ENCODE measurements around the gene PCBP3. TPM values are rescaled to one million over a fixed set of nuclear protein-coding genes. Genes with fewer than 3 reads are reported as not detected.

The PCBP3 gene
- total RNA-seq, 6 experiments from 2014 or later = 0.37 to 1.5 (median 0.69) TPM

- ATAC-seq = no peak
These were observed 278.4 kb downstream of the PCBP3 start for GRCh38 chr21:45921917-45922316.

DNA sequence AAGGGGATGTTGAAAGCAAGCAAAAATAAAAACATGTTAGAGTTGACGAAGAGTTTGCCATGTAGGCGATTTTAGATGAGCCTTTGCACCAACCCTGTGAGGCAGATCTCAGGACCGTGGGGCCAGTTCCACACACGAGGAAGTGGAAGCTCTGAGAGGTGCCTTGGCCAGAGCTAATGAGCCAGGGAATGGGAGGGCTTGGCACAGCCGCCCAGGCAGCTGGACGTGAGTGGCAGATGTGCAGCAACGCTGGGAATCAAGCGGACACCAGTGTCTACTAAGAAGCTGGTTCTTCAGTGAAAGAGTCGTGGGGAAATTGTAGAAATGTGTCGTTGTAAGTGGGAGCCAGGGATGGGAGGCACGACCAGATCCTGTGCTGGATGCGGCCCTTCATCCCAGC is 279.1 kb downstream of the PCBP3 start:
- no peaks in the 10 kb centered on the region for H3K9me3 ChIP-seq
- WGBS (ENCODE audit: insufficient coverage, low coverage, low lambda C conversion rate, missing lambda C conversion rate) = 36% methylated on average over 8 of the region's 12 CpGs
- TF ChIP-seq POLR2A (IDR thresholded peaks at IDR 0.05) = no peak
- TF ChIP-seq, protein P1, sequence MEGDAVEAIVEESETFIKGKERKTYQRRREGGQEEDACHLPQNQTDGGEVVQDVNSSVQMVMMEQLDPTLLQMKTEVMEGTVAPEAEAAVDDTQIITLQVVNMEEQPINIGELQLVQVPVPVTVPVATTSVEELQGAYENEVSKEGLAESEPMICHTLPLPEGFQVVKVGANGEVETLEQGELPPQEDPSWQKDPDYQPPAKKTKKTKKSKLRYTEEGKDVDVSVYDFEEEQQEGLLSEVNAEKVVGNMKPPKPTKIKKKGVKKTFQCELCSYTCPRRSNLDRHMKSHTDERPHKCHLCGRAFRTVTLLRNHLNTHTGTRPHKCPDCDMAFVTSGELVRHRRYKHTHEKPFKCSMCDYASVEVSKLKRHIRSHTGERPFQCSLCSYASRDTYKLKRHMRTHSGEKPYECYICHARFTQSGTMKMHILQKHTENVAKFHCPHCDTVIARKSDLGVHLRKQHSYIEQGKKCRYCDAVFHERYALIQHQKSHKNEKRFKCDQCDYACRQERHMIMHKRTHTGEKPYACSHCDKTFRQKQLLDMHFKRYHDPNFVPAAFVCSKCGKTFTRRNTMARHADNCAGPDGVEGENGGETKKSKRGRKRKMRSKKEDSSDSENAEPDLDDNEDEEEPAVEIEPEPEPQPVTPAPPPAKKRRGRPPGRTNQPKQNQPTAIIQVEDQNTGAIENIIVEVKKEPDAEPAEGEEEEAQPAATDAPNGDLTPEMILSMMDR (IDR thresholded peaks at IDR 0.05) = no peak
- no peak overlapping the region for H3K27ac ChIP-seq
- no peaks in the 10 kb centered on the region for H3K4me1 ChIP-seq
- ATAC-seq (no peak), DNase-seq (peak in 1 of 3 donors; percentile 10)
- H3K27me3 ChIP-seq = no peaks in the 10 kb centered on the region
- H3K4me3 ChIP-seq = no peak overlapping the region
- no peaks in the 10 kb centered on the region for H3K36me3 ChIP-seq
- intact Hi-C loops (cut with DNase I) = no loop called here

More at GRCh38 chr21:45921917-45922316, 278.4 kb downstream of the PCBP3 start:
- H3K36me3 ChIP-seq = no peaks in the 10 kb centered on the region
- intact Hi-C loops (cut with DNase I) = no loop called here
- no peaks in the 10 kb centered on the region for H3K27me3 ChIP-seq
- H3K4me3 ChIP-seq = no peak overlapping the region
- H3K9me3 ChIP-seq = no peaks in the 10 kb centered on the region
- WGBS (ENCODE audit: insufficient coverage, low coverage, low lambda C conversion rate, missing lambda C conversion rate) = 79% methylated on average over 6 of the region's 7 CpGs
- H3K4me1 ChIP-seq = no peaks in the 10 kb centered on the region
- no peak overlapping the region for H3K27ac ChIP-seq
- TF ChIP-seq, protein P1 (IDR thresholded peaks at IDR 0.05) = no peak
- no peak for TF ChIP-seq POLR2A (IDR thresholded peaks at IDR 0.05)
- peak in 1 of 3 donors; percentile 15 for DNase-seq

GRCh38 chr21:45923146-45923545 is 279.6 kb downstream of the PCBP3 start:
- WGBS (ENCODE audit: insufficient coverage, low coverage, low lambda C conversion rate, missing lambda C conversion rate) = 4% methylated on average over 4 of the region's 6 CpGs
- peak; percentile 89 to 95 (median 91) for ATAC-seq

GRCh38 chr21:45926281-45926680 is 282.8 kb downstream of the PCBP3 start:
- DNase-seq = no peak
- intact Hi-C loops (cut with DNase I) = no loop called here

More at GRCh38 chr21:45923146-45923545, 279.6 kb downstream of the PCBP3 start:
- H3K4me3 ChIP-seq = no peak overlapping the region
- no peaks in the 10 kb centered on the region for H3K36me3 ChIP-seq
- TF ChIP-seq POLR2A (IDR thresholded peaks at IDR 0.05) = no peak
- TF ChIP-seq, protein P1 (IDR thresholded peaks at IDR 0.05) = peak; percentile 73 to 90 (median 82)
- H3K27ac ChIP-seq = no peak overlapping the region
- H3K27me3 ChIP-seq = no peaks in the 10 kb centered on the region
- DNase-seq = peak; percentile 52 to 67 (median 65)
- intact Hi-C loops (cut with DNase I) = no loop called here
- H3K9me3 ChIP-seq = no peaks in the 10 kb centered on the region
- no peaks in the 10 kb centered on the region for H3K4me1 ChIP-seq

More at GRCh38 chr21:45926281-45926680, 282.8 kb downstream of the PCBP3 start:
- Histone ChIP-seq H3K27ac (no peak overlapping the region), H3K4me1 (no peaks in the 10 kb centered on the region), H3K9me3 (no peaks in the 10 kb centered on the region), H3K4me3 (no peak overlapping the region), H3K27me3 (no peaks in the 10 kb centered on the region), H3K36me3 (no peaks in the 10 kb centered on the region)
- TF ChIP-seq, protein P1 (IDR thresholded peaks at IDR 0.05) = no peak
- TF ChIP-seq POLR2A (IDR thresholded peaks at IDR 0.05) = no peak
- no peak for ATAC-seq
- WGBS (ENCODE audit: insufficient coverage, low coverage, low lambda C conversion rate, missing lambda C conversion rate) = 39% methylated on average over 11 of the region's 11 CpGs

All from right lobe of liver (tissue), 6 donors.